GM18868 (cell line): ENCODE results near the gene NEK4.

ENCODE experiments used
- ATAC-seq: cut with Tn5 transposase; IDR thresholded peaks from one replicate; pipeline ENCODE4 v1.9.1; 2021; ENCODE audit warnings: mild to moderate bottlenecking, moderate library complexity; ENCODE audit not compliant: unreplicated experiment

The NEK4 gene

GRCh38 chr3:52793702-52794611 is 23.2 kb upstream of the NEK4 start:
- ATAC-seq: no peak

GRCh38 chr3:52792961-52793695 is 22.4 kb upstream of the NEK4 start:
- ATAC-seq: no peak

- no peak for ATAC-seq
Observed at GRCh38 chr3:52792413-52792812, 21.7 kb upstream of the NEK4 start.

GRCh38 chr3:52791928-52792327 is 21.2 kb upstream of the NEK4 start:
- ATAC-seq: no peak

- no peak for ATAC-seq
Observed at GRCh38 chr3:52791366-52791765, 20.6 kb upstream of the NEK4 start.

- no peak for ATAC-seq
Observed at GRCh38 chr3:52790741-52791140, 20.0 kb upstream of the NEK4 start.

- ATAC-seq: no peak
Observed at GRCh38 chr3:52790337-52790736, 19.6 kb upstream of the NEK4 start.

GRCh38 chr3:52789746-52790040 is 19.0 kb upstream of the NEK4 start:
- no peak for ATAC-seq

GRCh38 chr3:52788890-52789745 is 18.4 kb upstream of the NEK4 start:
- ATAC-seq: no peak

GRCh38 chr3:52787672-52788625 is 17.2 kb upstream of the NEK4 start:
- ATAC-seq: no peak

GRCh38 chr3:52787246-52787645 is 16.5 kb upstream of the NEK4 start:
- no peak for ATAC-seq

GRCh38 chr3:52786330-52787215 is 15.8 kb upstream of the NEK4 start:
- no peak for ATAC-seq

GRCh38 chr3:52784931-52785590 is 14.3 kb upstream of the NEK4 start:
- no peak for ATAC-seq

- ATAC-seq: no peak
Observed at GRCh38 chr3:52784021-52784621, 13.4 kb upstream of the NEK4 start.

- no peak for ATAC-seq
Observed at GRCh38 chr3:52783211-52783555, 12.4 kb upstream of the NEK4 start.

GRCh38 chr3:52782412-52783210 is 11.9 kb upstream of the NEK4 start:
- no peak for ATAC-seq

GRCh38 chr3:52781741-52782140 is 11.0 kb upstream of the NEK4 start:
- no peak for ATAC-seq
